HG03196 (cell line): ENCODE data around the gene TOP1.
"Not testable (repeated sequence)": the region's sequence is repeated elsewhere in the genome, so short reads cannot be mapped to it uniquely, and the experiment has no call there.

ENCODE experiments used
- ATAC-seq: cut with Tn5 transposase; IDR thresholded peaks from one replicate; pipeline ENCODE4 v1.9.1; 2021; ENCODE audit not compliant: unreplicated experiment

The TOP1 gene

DNA sequence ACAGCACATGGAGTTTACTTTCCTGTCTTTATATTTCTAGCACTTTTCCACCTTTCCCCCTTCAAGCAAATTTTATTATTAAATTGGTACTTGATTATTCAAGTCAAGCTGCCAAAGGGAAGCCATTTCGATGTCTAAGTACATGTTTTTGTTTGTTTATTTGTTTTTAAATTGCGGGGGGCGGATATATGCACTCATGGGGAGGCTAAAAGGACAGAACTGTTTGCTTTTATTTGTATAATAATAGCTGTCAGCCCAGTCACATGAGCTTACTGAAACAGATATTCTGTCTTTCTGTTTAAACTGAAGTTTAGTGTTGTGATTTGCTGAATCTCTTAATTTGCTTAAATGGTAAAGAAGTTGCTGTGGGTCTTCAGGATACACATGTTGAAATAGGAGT, 59.2 kb downstream of the TOP1 start:
- no peak for ATAC-seq

DNA sequence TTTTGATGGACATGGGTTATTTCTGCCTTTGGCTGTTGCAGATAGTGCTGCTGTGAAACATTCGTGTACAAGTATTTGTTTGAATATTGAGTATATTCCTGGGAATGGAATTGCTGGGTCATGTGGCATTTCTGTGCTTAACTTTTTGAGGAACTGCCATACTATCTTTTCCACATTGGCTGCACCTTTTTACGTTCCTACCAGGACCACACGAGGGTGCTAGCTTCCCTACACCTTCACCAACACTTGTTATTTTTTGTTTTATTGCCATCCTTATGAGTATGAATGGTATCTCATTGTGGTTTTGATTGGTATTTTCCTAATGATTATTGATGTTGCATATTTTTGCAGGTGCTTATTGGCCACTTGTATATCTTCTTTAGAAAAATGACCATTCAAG, 60.9 kb downstream of the TOP1 start:
- ATAC-seq = no peak

DNA sequence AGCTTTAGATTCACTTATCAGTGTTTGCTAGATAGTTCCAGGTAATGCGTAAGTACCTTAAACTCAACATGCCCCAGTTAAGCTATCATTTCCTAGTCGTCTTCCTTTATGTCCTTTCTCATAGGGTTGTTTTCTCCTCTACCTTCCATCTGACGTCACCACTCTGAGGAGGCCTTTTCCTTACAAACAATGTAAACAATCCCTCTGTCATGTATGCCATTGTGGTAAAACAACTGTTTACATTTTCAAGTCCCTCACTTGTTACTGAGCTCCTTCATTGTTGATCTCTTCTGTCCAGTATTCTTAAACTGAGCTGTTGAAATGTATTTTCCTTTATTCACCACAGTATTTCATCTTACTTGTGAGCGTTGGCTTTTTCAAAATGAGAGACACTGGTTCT, 63.3 kb downstream of the TOP1 start:
- ATAC-seq = no peak

DNA sequence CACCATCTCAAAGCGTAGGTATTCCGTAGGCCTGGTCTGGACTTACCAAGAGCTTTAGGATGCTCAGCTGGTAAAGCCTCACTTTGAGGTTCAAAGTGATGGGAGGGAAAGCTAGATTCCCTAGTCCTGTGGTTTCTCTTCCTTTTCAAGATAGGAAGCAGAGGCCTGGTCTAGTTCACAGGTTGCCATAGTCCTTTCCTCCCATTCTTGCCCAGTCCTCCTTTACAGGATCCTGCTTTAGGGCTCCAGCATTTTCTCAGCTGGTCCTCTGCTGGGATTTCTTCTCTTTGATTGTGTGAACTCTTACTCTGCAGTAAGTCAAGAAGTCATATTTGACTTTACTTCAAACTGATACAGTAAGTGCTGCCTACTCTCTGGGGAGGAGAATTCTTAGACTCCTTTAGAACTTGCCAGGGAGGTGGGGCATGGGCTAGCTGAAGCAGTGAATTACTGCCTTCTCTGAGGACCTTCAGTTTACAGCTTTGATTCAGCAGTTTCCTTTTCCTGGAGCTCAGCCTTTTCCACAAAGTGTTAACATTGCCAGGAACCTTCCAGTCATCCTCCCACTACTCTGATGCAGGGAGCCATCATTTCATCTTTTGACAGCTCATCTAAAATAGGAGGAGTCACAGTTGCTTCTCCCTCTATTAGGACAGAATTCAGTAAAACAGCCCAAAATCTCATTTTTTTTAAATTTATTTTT, 65.9 kb downstream of the TOP1 start:
- no peak for ATAC-seq

- ATAC-seq = no peak
Observed at GRCh38 chr20:41095110-41095969, 66.7 kb downstream of the TOP1 start.

DNA sequence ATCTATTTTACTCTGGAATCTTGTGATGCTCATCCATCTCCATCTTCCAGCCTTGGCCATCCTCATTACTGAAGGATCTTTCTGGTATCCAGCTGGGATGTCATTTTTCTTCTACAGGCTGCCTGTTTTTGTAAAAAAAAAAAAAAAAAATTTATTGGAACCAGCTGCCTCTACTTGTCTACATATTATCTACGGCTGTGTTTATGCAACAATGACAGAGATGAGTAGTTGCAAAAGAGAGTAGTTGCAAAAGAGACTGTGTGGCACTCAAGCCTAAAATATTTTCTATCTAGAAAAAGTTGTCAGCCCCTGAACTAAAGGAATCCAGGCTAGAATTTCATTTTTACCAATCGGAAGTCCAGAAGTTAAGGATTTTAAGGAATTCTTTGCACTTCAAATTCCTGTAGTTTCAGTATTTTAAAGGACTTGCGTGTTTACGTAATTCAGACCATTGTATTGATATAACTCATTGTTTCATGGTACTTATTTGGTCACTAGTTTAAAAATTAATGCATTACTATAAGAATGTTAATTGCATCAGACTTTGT, 70.2 kb downstream of the TOP1 start:
- no peak for ATAC-seq

GRCh38 chr20:41100001-41100480, 71.4 kb downstream of the TOP1 start:
- ATAC-seq = no peak

DNA sequence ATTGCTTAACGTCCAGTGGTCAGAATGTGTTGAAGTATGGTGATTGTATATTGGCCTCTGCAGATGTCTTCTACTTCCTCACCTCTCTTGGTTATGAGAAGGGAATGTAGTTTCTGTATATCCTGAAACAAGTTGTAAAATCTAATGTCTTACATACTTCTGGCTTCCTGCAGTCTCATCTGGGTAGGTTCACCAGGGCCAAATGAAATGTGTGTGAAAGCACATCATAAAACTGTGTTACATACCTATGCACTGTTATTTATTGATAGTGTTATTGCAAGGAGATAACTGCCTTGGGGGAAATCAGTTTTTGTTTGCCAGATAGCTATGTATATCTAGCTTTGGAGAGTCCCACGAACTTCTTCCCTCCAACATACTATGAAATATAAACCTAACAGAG, 73.0 kb downstream of the TOP1 start:
- ATAC-seq = no peak

DNA sequence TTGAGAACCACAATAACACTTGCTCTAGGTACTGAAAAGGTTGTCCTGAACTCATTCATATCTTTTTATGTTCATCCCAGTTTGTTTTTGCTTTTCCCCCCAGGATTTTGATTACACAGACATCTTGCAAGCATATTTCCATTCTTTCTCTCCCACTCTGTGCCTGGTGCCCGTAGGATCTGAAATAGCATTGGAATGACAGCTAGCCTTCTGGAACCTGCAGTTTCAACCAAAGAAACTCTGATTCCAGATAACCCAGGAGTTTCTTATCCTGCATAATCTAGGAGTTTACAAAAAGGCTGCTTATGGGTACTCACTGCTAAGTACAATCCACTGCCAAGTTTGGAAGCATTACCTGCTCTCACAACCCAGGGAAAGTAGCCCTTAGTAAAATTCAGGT, 79.9 kb downstream of the TOP1 start:
- ATAC-seq = no peak

DNA sequence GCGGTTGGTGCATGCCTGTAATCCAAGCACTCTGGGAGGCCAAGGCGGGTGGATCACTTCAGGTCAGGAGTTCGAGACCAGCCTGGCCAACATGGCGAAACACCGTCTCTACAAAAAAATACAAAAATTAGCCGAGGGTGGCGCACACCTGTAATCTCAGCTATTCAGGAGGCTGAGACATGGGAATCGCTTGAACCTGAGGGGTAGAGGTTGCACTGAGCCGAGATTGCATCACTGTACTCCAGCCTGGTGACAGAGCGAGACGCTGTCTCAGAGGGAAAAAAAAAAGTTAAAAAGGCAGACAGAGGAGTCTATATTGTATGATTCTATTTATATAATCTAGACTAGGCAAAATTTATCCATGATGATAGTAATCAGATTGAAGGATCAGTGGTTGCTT, 81.4 kb downstream of the TOP1 start:
- no peak for ATAC-seq

GRCh38 chr20:41110930-41111577, 82.4 kb downstream of the TOP1 start:
- ATAC-seq = no peak

DNA sequence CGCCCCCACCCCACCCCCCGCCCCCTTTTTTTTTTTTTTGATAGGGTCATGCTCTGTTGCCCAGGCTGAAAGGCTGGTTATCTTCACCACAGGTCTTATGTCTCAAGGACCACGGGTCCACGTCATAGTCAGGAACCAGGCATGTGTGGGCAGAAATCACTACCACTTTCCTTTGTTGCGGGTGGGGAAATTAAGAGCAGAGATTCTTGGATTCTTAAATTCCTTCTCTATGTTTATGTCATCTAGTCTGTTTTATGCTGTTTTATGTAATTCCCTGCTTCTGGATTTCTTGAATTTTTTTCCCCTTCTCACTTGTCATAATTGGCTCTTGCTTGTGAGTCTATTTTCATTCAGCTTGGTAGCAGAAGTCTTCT, 82.9 kb downstream of the TOP1 start:
- no peak for ATAC-seq

DNA sequence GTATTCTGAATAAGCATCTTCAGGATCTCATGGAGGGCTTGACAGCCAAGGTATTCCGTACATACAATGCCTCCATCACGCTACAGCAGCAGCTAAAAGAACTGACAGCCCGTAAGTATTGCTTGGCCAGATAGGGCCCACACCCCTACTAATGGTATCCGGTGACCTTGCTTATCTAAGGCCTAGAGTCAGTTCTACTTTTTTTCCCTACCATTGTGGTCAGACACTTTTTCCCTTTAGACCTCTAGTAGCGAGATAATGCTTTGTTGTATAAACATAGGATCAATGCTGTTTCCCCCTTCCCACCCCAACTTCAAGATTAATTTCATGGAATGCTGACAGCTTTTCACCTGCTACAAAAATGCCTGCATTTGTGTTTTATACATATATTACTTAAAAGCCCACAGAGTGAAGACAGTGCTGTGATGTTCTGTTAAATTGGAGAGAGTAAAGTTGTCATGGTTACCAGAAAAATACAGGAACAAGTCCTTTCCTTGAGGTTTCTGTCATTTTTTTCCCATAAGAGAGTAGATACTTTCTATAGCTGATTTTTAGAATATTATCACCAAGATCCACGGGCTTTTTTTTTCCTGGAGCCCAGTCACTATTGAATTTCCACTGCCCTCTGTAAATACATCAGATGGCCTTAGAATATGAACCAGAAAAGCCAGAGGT, 87.8 kb downstream of the TOP1 start:
- no peak for ATAC-seq

- ATAC-seq = not testable (repeated sequence)
Observed at GRCh38 chr20:41118159-41118558, 89.5 kb downstream of the TOP1 start.

- ATAC-seq = no peak
Observed at GRCh38 chr20:41118632-41119031, 90.0 kb downstream of the TOP1 start.

- no peak for ATAC-seq
Observed at GRCh38 chr20:41119614-41120561, 91.3 kb downstream of the TOP1 start.

DNA sequence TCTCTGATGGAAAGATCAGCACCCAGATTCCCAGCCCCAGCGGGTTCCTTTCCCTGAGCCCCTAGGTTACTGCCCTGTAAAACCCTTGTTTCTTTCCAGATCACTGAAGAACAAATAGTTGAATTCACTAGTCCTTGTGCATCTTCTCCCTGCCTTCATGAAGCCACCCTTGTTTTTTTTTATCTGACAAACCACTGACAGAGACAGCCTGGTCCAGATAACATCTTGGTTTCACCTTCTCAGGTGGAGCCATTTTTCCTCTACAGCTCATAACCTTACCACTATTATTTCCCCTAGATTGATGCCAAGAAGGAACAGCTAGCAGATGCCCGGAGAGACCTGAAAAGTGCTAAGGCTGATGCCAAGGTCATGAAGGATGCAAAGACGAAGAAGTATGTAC, 92.8 kb downstream of the TOP1 start:
- no peak for ATAC-seq

GRCh38 chr20:41123631-41124030, 95.0 kb downstream of the TOP1 start:
- no peak for ATAC-seq

GRCh38 chr20:41124451-41125094, 96.0 kb downstream of the TOP1 start:
- ATAC-seq = no peak
